Measurements from ENCODE around the gene BCDIN3D. TPM values are rescaled to one million over a fixed set of nuclear protein-coding genes. Genes with fewer than 3 reads are reported as not detected.

BCDIN3D gene
- total RNA-seq, 1 donor from 2014 or later: 3.1 TPM

- Histone ChIP-seq H3K27ac (ENCODE audit: low read depth, low read length) (no peak overlapping the region), H3K9me3 (ENCODE audit: insufficient read depth, low read depth, low read length) (no peaks in the 10 kb centered on the region), H3K36me3 (ENCODE audit: insufficient read depth, low read length) (no peaks in the 10 kb centered on the region), H3K4me3 (ENCODE audit: insufficient read depth, low read depth, low read length) (no peak overlapping the region), H3K27me3 (ENCODE audit: insufficient read depth, low read length) (peaks cover 8% of the 10 kb centered on the region), H3K4me2 (ENCODE audit: low read length) (no peak overlapping the region), H3K4me1 (ENCODE audit: insufficient read depth, low read length) (peaks cover 11% of the 10 kb centered on the region), H2AFZ (ENCODE audit: low read depth, low read length) (no peak overlapping the region), H3K9ac (ENCODE audit: low read length) (no peak overlapping the region), H3K79me2 (ENCODE audit: insufficient read depth, low read length) (no peaks in the 10 kb centered on the region), H4K20me1 (ENCODE audit: insufficient read depth, low read length) (no peaks in the 10 kb centered on the region)
- H3K27ac Mint-ChIP-seq (ENCODE audit: unreplicated experiment): no peak overlapping the region
- FAIRE-seq (no peak), DNase-seq (ENCODE audit: low read depth) (no peak)
- peaks cover 2% of the 10 kb centered on the region for H3K9me3 Mint-ChIP-seq (ENCODE audit: unreplicated experiment)
- TF ChIP-seq EZH2 (IDR thresholded peaks at IDR 0.05; ENCODE audit: insufficient read depth, low read length): no peak
- no peak for TF ChIP-seq CTCF (IDR thresholded peaks at IDR 0.05; ENCODE audit: insufficient read depth, low read depth, low read length)
- no peaks in the 10 kb centered on the region for H3K36me3 Mint-ChIP-seq (ENCODE audit: low read depth, unreplicated experiment)
- peaks cover 14% of the 10 kb centered on the region for H3K4me1 Mint-ChIP-seq (ENCODE audit: low read depth, unreplicated experiment)
- H3K27me3 Mint-ChIP-seq (ENCODE audit: low read depth, unreplicated experiment): peaks cover 47% of the 10 kb centered on the region
- no peak overlapping the region for H3K4me3 Mint-ChIP-seq (ENCODE audit: unreplicated experiment)
Observed at GRCh38 chr12:49865782-49866135, 22.9 kb upstream of the BCDIN3D start.

- Mint-ChIP-seq H3K4me1 (ENCODE audit: low read depth, unreplicated experiment) (peaks cover 14% of the 10 kb centered on the region), H3K27ac (ENCODE audit: unreplicated experiment) (no peak overlapping the region), H3K9me3 (ENCODE audit: unreplicated experiment) (no peaks in the 10 kb centered on the region), H3K27me3 (ENCODE audit: low read depth, unreplicated experiment) (peaks cover 44% of the 10 kb centered on the region), H3K36me3 (ENCODE audit: low read depth, unreplicated experiment) (no peaks in the 10 kb centered on the region), H3K4me3 (ENCODE audit: unreplicated experiment) (no peak overlapping the region)
- no peak overlapping the region for H3K27ac ChIP-seq (ENCODE audit: low read depth, low read length)
- H3K4me2 ChIP-seq (ENCODE audit: low read length): no peak overlapping the region
- TF ChIP-seq CTCF (IDR thresholded peaks at IDR 0.05; ENCODE audit: insufficient read depth, low read depth, low read length): no peak
- TF ChIP-seq EZH2 (IDR thresholded peaks at IDR 0.05; ENCODE audit: insufficient read depth, low read length): no peak
- H3K27me3 ChIP-seq (ENCODE audit: insufficient read depth, low read length): peaks cover 8% of the 10 kb centered on the region
- no peaks in the 10 kb centered on the region for H3K79me2 ChIP-seq (ENCODE audit: insufficient read depth, low read length)
- H3K4me1 ChIP-seq (ENCODE audit: insufficient read depth, low read length): peaks cover 11% of the 10 kb centered on the region
- DNase-seq (ENCODE audit: low read depth): no peak
- no peak overlapping the region for H2AFZ ChIP-seq (ENCODE audit: low read depth, low read length)
- H3K36me3 ChIP-seq (ENCODE audit: insufficient read depth, low read length): no peaks in the 10 kb centered on the region
- no peak overlapping the region for H3K4me3 ChIP-seq (ENCODE audit: insufficient read depth, low read depth, low read length)
- no peak overlapping the region for H3K9ac ChIP-seq (ENCODE audit: low read length)
- no peak for FAIRE-seq
- no peaks in the 10 kb centered on the region for H4K20me1 ChIP-seq (ENCODE audit: insufficient read depth, low read length)
- no peaks in the 10 kb centered on the region for H3K9me3 ChIP-seq (ENCODE audit: insufficient read depth, low read depth, low read length)
Observed at GRCh38 chr12:49865109-49865781, 22.3 kb upstream of the BCDIN3D start.

- TF ChIP-seq CTCF (IDR thresholded peaks at IDR 0.05; ENCODE audit: insufficient read depth, low read depth, low read length): no peak
- no peak for TF ChIP-seq EZH2 (IDR thresholded peaks at IDR 0.05; ENCODE audit: insufficient read depth, low read length)
- H2AFZ ChIP-seq (ENCODE audit: low read depth, low read length): no peak overlapping the region
- H3K4me2 ChIP-seq (ENCODE audit: low read length): no peak overlapping the region
- no peaks in the 10 kb centered on the region for H3K9me3 ChIP-seq (ENCODE audit: insufficient read depth, low read depth, low read length)
- peaks cover 8% of the 10 kb centered on the region for H3K27me3 ChIP-seq (ENCODE audit: insufficient read depth, low read length)
- Mint-ChIP-seq H3K27me3 (ENCODE audit: low read depth, unreplicated experiment) (peaks cover 42% of the 10 kb centered on the region), H3K9me3 (ENCODE audit: unreplicated experiment) (peaks cover 3% of the 10 kb centered on the region), H3K36me3 (ENCODE audit: low read depth, unreplicated experiment) (no peaks in the 10 kb centered on the region), H3K4me3 (ENCODE audit: unreplicated experiment) (no peak overlapping the region), H3K27ac (ENCODE audit: unreplicated experiment) (no peak overlapping the region), H3K4me1 (ENCODE audit: low read depth, unreplicated experiment) (peaks cover 14% of the 10 kb centered on the region)
- H3K79me2 ChIP-seq (ENCODE audit: insufficient read depth, low read length): no peaks in the 10 kb centered on the region
- no peak overlapping the region for H3K4me3 ChIP-seq (ENCODE audit: insufficient read depth, low read depth, low read length)
- H3K9ac ChIP-seq (ENCODE audit: low read length): no peak overlapping the region
- H3K27ac ChIP-seq (ENCODE audit: low read depth, low read length): no peak overlapping the region
- FAIRE-seq: no peak
- H4K20me1 ChIP-seq (ENCODE audit: insufficient read depth, low read length): no peaks in the 10 kb centered on the region
- H3K36me3 ChIP-seq (ENCODE audit: insufficient read depth, low read length): no peaks in the 10 kb centered on the region
- no peak for DNase-seq (ENCODE audit: low read depth)
- peaks cover 9% of the 10 kb centered on the region for H3K4me1 ChIP-seq (ENCODE audit: insufficient read depth, low read length)
Observed at GRCh38 chr12:49864798-49865090, 21.8 kb upstream of the BCDIN3D start.

Data from astrocyte (in vitro differentiated cells and primary cell).